Measurements from ENCODE around the gene CYP19A1.
A peak's percentile ranks its signal among the peaks of the same experiment; 100 is the strongest.

The CYP19A1 gene

GRCh38 chr15:51341366-51342226, 3.2 kb upstream of the CYP19A1 start, which contains the start of gene GLDN:
Gene GLDN (plus strand): TSS chr15:51341655. CDS start chr15:51341685, 30 bp downstream.
- peak within 1 kb of the TSS; percentile 30 for H3K4me3 ChIP-seq (ENCODE audit: low read depth, low read length)
- TF ChIP-seq CTCF (IDR thresholded peaks at IDR 0.05; ENCODE audit: control insufficient read depth, extremely low read depth, insufficient read depth) = no peak
- DNase-seq (ENCODE audit: low read depth) = no peak

GRCh38 chr15:51335538-51336410, 2.6 kb downstream of the CYP19A1 start:
- no peak for TF ChIP-seq CTCF (IDR thresholded peaks at IDR 0.05; ENCODE audit: control insufficient read depth, extremely low read depth, insufficient read depth)
- H3K4me3 ChIP-seq (ENCODE audit: low read depth, low read length) = no peak overlapping the region
- no peak for DNase-seq (ENCODE audit: low read depth)

- no peak for TF ChIP-seq CTCF (IDR thresholded peaks at IDR 0.05; ENCODE audit: control insufficient read depth, extremely low read depth, insufficient read depth)
- DNase-seq (ENCODE audit: low read depth) = no peak
- H3K4me3 ChIP-seq (ENCODE audit: low read depth, low read length) = no peak overlapping the region
These were observed 3.3 kb downstream of the CYP19A1 start for GRCh38 chr15:51335087-51335486.

GRCh38 chr15:51334011-51334451, 4.4 kb downstream of the CYP19A1 start:
- no peak overlapping the region for H3K4me3 ChIP-seq (ENCODE audit: low read depth, low read length)
- no peak for TF ChIP-seq CTCF (IDR thresholded peaks at IDR 0.05; ENCODE audit: control insufficient read depth, extremely low read depth, insufficient read depth)
- DNase-seq (ENCODE audit: low read depth) = no peak

- TF ChIP-seq CTCF (IDR thresholded peaks at IDR 0.05; ENCODE audit: control insufficient read depth, extremely low read depth, insufficient read depth) = no peak
- no peak overlapping the region for H3K4me3 ChIP-seq (ENCODE audit: low read depth, low read length)
- no peak for DNase-seq (ENCODE audit: low read depth)
These were observed 4.8 kb downstream of the CYP19A1 start for GRCh38 chr15:51333571-51333970.

- no peak overlapping the region for H3K4me3 ChIP-seq (ENCODE audit: low read depth, low read length)
- no peak for DNase-seq (ENCODE audit: low read depth)
- no peak for TF ChIP-seq CTCF (IDR thresholded peaks at IDR 0.05; ENCODE audit: control insufficient read depth, extremely low read depth, insufficient read depth)
These were observed 5.9 kb downstream of the CYP19A1 start for GRCh38 chr15:51332206-51333147.

Measured in LNCaP clone FGC (cell line).